Measurements from ENCODE around the gene ZHX3. TPM values are rescaled to one million over a fixed set of nuclear protein-coding genes. Genes with fewer than 3 reads are reported as not detected.

The ZHX3 gene
- total and polyA plus RNA-seq, 4 donors, result 3.2 to 30.0 (median 8.0) TPM

DNA sequence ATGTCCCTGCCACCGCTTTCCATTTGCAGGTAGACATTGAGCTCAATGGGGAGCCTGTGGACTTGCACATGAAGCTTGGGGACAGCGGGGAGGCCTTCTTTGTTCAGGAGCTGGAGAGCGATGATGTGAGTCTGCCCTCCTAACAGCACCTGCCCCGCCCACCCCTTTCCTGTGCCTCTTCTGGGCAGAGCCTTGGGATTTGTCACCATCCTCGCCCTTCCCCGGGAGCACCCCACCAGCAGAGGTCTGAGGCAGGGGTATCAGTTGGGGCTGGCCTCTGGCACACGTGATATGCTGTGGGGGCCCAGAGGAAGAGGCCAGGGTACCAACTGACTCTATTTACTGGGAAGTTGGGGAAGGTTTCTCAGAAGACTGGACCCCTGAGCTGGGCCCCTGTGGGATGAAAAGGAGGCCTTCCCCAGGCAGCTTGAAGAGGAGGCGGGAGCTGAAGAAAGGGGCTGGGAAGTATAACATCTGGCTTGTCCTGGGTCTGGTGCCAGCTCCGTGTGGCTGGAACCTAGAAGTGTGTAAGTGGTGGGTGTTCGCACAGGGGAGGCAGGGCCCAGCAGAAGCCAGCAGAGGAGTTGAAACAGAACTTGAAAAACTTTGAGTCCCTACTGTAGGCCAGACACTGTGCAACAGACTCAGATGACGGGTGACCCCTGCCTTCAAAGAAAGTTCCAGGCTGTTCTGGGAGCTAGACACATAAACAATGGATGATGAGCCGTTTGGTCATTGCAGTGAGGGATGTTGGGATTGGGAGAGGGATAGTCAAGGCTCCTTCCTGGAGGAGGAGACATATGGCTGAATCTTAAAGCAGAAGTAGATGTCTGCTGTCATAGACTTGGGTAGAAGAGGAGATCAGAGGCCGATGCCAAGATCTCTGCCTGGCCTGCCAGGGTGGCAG lies 30.2 kb upstream of the ZHX3 start:
- TF ChIP-seq FOXA2 (IDR thresholded peaks at IDR 0.05) (no peak), SP1 (IDR thresholded peaks at IDR 0.05) (no peak), GABPA (IDR thresholded peaks at IDR 0.05 in 1 of 2, conservative IDR thresholded peaks at IDR 0.05 in 1 of 2) (no peak), TAF1 (conservative IDR thresholded peaks at IDR 0.05) (no peak), HNF4A (conservative IDR thresholded peaks at IDR 0.05) (no peak), RAD21 (IDR thresholded peaks at IDR 0.05) (no peak), HNF4G (IDR thresholded peaks at IDR 0.05) (no peak), YY1 (IDR thresholded peaks at IDR 0.05) (no peak), NR2F2 (IDR thresholded peaks at IDR 0.05) (no peak), JUND (IDR thresholded peaks at IDR 0.05) (no peak), RXRA (IDR thresholded peaks at IDR 0.05) (no peak)
- TF ChIP-seq, protein P1, sequence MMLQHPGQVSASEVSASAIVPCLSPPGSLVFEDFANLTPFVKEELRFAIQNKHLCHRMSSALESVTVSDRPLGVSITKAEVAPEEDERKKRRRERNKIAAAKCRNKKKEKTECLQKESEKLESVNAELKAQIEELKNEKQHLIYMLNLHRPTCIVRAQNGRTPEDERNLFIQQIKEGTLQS (IDR thresholded peaks at IDR 0.05), result no peak
- TF ChIP-seq, protein P2, sequence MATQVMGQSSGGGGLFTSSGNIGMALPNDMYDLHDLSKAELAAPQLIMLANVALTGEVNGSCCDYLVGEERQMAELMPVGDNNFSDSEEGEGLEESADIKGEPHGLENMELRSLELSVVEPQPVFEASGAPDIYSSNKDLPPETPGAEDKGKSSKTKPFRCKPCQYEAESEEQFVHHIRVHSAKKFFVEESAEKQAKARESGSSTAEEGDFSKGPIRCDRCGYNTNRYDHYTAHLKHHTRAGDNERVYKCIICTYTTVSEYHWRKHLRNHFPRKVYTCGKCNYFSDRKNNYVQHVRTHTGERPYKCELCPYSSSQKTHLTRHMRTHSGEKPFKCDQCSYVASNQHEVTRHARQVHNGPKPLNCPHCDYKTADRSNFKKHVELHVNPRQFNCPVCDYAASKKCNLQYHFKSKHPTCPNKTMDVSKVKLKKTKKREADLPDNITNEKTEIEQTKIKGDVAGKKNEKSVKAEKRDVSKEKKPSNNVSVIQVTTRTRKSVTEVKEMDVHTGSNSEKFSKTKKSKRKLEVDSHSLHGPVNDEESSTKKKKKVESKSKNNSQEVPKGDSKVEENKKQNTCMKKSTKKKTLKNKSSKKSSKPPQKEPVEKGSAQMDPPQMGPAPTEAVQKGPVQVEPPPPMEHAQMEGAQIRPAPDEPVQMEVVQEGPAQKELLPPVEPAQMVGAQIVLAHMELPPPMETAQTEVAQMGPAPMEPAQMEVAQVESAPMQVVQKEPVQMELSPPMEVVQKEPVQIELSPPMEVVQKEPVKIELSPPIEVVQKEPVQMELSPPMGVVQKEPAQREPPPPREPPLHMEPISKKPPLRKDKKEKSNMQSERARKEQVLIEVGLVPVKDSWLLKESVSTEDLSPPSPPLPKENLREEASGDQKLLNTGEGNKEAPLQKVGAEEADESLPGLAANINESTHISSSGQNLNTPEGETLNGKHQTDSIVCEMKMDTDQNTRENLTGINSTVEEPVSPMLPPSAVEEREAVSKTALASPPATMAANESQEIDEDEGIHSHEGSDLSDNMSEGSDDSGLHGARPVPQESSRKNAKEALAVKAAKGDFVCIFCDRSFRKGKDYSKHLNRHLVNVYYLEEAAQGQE (IDR thresholded peaks at IDR 0.05), result no peak
- no peak for DNase-seq (ENCODE audit: low spot score)
- H3K9me3 ChIP-seq (ENCODE audit: control insufficient read depth in 4 of 4, low read length in 3 of 4), result no peaks in the 10 kb centered on the region
- H3K4me3 ChIP-seq (ENCODE audit: low read depth in 1 of 3, low read length in 3 of 3), result no peak overlapping the region
- no peaks in the 10 kb centered on the region for H3K27me3 ChIP-seq (ENCODE audit: control insufficient read depth in 4 of 4, insufficient read depth in 4 of 4, low read length in 3 of 4)
- peaks cover 7 to 51% (median 21%) of the 10 kb centered on the region in 4 donors for H3K36me3 ChIP-seq (ENCODE audit: control insufficient read depth in 4 of 4, insufficient read depth in 3 of 4, low read depth in 1 of 4, low read length in 3 of 4)
- no peak overlapping the region for H3K27ac ChIP-seq (ENCODE audit: low read depth in 1 of 2, low read length in 2 of 2)
- H3K9ac ChIP-seq (ENCODE audit: low read depth in 1 of 2, low read length in 2 of 2), result no peak overlapping the region
- 92% methylated on average over 13 of the region's 13 CpGs for WGBS
- H3K4me1 ChIP-seq (ENCODE audit: control insufficient read depth in 4 of 4, insufficient read depth in 4 of 4, low read length in 3 of 4), result peaks cover 0 to 15% (median 10%) of the 10 kb centered on the region in 4 donors

DNA sequence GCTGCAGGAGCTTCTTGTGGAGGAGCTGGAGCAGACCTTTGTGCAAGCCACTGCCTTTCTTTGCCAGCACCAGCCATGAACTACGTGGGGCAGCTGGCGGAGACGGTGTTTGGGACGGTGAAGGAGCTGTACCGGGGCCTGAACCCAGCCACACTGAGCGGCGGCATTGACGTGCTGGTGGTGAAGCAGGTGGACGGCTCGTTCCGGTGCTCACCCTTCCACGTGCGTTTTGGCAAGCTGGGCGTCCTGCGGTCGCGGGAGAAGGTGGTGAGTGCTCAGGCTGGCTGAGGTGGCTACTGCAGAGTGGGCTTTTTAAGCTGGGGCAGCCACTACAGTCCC lies 28.2 kb upstream of the ZHX3 start:
- H3K4me3 ChIP-seq (ENCODE audit: low read depth in 1 of 3, low read length in 3 of 3), result no peak overlapping the region
- TF ChIP-seq, protein P1 (IDR thresholded peaks at IDR 0.05), result no peak
- TF ChIP-seq, protein P3, sequence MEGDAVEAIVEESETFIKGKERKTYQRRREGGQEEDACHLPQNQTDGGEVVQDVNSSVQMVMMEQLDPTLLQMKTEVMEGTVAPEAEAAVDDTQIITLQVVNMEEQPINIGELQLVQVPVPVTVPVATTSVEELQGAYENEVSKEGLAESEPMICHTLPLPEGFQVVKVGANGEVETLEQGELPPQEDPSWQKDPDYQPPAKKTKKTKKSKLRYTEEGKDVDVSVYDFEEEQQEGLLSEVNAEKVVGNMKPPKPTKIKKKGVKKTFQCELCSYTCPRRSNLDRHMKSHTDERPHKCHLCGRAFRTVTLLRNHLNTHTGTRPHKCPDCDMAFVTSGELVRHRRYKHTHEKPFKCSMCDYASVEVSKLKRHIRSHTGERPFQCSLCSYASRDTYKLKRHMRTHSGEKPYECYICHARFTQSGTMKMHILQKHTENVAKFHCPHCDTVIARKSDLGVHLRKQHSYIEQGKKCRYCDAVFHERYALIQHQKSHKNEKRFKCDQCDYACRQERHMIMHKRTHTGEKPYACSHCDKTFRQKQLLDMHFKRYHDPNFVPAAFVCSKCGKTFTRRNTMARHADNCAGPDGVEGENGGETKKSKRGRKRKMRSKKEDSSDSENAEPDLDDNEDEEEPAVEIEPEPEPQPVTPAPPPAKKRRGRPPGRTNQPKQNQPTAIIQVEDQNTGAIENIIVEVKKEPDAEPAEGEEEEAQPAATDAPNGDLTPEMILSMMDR (IDR thresholded peaks at IDR 0.05; ENCODE audit: low read depth, low read length, missing input control), result no peak
- TF ChIP-seq, protein P4, sequence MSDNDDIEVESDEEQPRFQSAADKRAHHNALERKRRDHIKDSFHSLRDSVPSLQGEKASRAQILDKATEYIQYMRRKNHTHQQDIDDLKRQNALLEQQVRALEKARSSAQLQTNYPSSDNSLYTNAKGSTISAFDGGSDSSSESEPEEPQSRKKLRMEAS (IDR thresholded peaks at IDR 0.05), result no peak
- TF ChIP-seq RAD21 (IDR thresholded peaks at IDR 0.05) (no peak), JUND (IDR thresholded peaks at IDR 0.05) (no peak), FOXA2 (IDR thresholded peaks at IDR 0.05) (no peak), SP1 (IDR thresholded peaks at IDR 0.05) (no peak), HNF4A (conservative IDR thresholded peaks at IDR 0.05) (no peak), FOXA1 (IDR thresholded peaks at IDR 0.05) (no peak)
- no peak for DNase-seq (ENCODE audit: low spot score)
- no peaks in the 10 kb centered on the region for H3K9me3 ChIP-seq (ENCODE audit: control insufficient read depth in 4 of 4, low read length in 3 of 4)
- H3K27me3 ChIP-seq (ENCODE audit: control insufficient read depth in 4 of 4, insufficient read depth in 4 of 4, low read length in 3 of 4), result no peaks in the 10 kb centered on the region
- H3K36me3 ChIP-seq (ENCODE audit: control insufficient read depth in 4 of 4, insufficient read depth in 3 of 4, low read depth in 1 of 4, low read length in 3 of 4), result peaks cover 6 to 41% (median 15%) of the 10 kb centered on the region in 4 donors
- no peak overlapping the region for H3K9ac ChIP-seq (ENCODE audit: low read depth in 1 of 2, low read length in 2 of 2)
- no peak overlapping the region for H3K27ac ChIP-seq (ENCODE audit: low read depth in 1 of 2, low read length in 2 of 2)
- H3K4me1 ChIP-seq (ENCODE audit: control insufficient read depth in 4 of 4, insufficient read depth in 4 of 4, low read length in 3 of 4), result peaks cover 4 to 32% (median 20%) of the 10 kb centered on the region in 4 donors
- 96% methylated on average over 17 of the region's 17 CpGs for WGBS

All from liver (tissue), 9 donors.